Muscle layer of colon (tissue), 2 donors: ENCODE results near the gene FAM163B.

Experiments used
- H3K27ac ChIP-seq: one replicate; pipeline ENCODE4 v1.7.0; 2013; ENCODE audit warnings: low read depth, mild to moderate bottlenecking, low read length, moderate library complexity
- H3K27me3 ChIP-seq, 2 donors: one replicate each; pipeline ENCODE4 v1.7.0; 2013; ENCODE audit warnings: low read length in 2 of 2, mild to moderate bottlenecking in 2 of 2; ENCODE audit not compliant: insufficient read depth in 2 of 2, control insufficient read depth in 1 of 2
- H3K36me3 ChIP-seq: one replicate; pipeline ENCODE4 v1.7.0; 2013; ENCODE audit warnings: mild to moderate bottlenecking, low read length; ENCODE audit not compliant: insufficient read depth
- H3K4me1 ChIP-seq: one replicate; pipeline ENCODE4 v1.7.0; 2013; ENCODE audit warnings: mild to moderate bottlenecking, low read length; ENCODE audit not compliant: insufficient read depth
- H3K4me3 ChIP-seq, 2 donors: one replicate each; pipeline ENCODE4 v1.7.0; 2013; ENCODE audit warnings: low read length in 2 of 2, low read depth in 1 of 2, mild to moderate bottlenecking in 1 of 2, moderate library complexity in 1 of 2
- H3K9ac ChIP-seq: one replicate; pipeline ENCODE4 v1.7.0; 2013; ENCODE audit warnings: low read length
- H3K9me3 ChIP-seq: one replicate; pipeline ENCODE4 v1.7.0; 2013; ENCODE audit warnings: mild to moderate bottlenecking, low read length
- donor health status: abdominal sarcoma.
- donor health status: Adenocarcinoma of cecum.

The FAM163B gene

DNA sequence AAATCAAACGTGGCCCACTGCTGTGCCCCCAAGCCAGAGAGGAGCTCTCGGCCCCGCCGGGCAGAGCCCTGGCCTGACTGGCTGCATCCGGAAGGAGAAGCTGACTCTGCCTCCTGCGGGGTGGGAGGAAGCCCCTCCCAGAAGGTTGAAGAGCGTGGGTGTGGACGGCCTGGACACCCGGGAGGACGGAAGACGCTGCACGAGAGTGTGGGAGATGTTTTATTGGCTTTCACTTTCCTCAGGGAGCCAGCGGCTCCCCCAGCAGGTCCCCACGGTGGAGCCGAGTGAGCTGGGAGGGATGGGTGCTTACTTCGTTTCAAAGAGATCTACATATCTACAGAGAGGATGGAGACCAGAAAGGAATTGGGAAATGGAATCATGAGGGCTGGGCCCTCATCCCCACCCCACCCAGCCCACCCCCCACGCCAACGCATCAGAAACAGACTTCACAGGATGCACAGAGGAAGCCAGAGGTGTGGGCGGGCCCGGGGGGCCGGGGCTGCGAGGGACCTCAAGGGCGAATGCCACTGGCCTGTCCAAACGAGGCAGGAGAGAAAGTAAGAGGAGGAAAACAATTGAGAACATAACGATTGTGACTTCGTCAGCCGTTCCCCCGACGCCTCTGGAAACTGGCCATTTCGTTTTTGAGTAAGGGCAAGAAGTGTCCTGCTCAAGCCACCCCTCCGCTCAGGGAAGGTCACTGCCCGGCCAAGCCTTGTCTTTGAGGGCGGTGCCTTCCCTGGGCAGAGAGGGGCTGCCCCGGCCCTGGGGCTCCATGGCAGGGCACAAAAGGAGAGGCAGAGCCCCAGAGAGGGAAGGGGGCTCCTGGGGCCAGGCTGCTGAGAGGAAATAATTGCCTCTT, 32.1 kb downstream of the FAM163B start:
- no peak overlapping the region for H3K4me3 ChIP-seq
- no peak overlapping the region for H3K9ac ChIP-seq
- H3K36me3 ChIP-seq = no peaks in the 10 kb centered on the region
- peaks cover 40% of the 10 kb centered on the region for H3K4me1 ChIP-seq
- no peaks in the 10 kb centered on the region for H3K9me3 ChIP-seq
- H3K27me3 ChIP-seq = peaks cover 0 to 6% of the 10 kb centered on the region in 2 donors
- no peak overlapping the region for H3K27ac ChIP-seq

- no peak overlapping the region for H3K4me3 ChIP-seq
Observed at GRCh38 chr9:133576031-133576874, 32.9 kb downstream of the FAM163B start.

GRCh38 chr9:133575186-133576030, 33.8 kb downstream of the FAM163B start:
- peaks cover 0 to 6% of the 10 kb centered on the region in 2 donors for H3K27me3 ChIP-seq
- no peak overlapping the region for H3K27ac ChIP-seq
- H3K4me3 ChIP-seq = no peak overlapping the region
- H3K4me1 ChIP-seq = peaks cover 25% of the 10 kb centered on the region
- no peak overlapping the region for H3K9ac ChIP-seq
- H3K9me3 ChIP-seq = no peaks in the 10 kb centered on the region
- H3K36me3 ChIP-seq = no peaks in the 10 kb centered on the region

More at GRCh38 chr9:133576031-133576874, 32.9 kb downstream of the FAM163B start:
- H3K4me1 ChIP-seq = peaks cover 32% of the 10 kb centered on the region
- H3K36me3 ChIP-seq = no peaks in the 10 kb centered on the region
- no peak overlapping the region for H3K27ac ChIP-seq
- peaks cover 0 to 6% of the 10 kb centered on the region in 2 donors for H3K27me3 ChIP-seq
- H3K9ac ChIP-seq = no peak overlapping the region
- H3K9me3 ChIP-seq = no peaks in the 10 kb centered on the region

DNA sequence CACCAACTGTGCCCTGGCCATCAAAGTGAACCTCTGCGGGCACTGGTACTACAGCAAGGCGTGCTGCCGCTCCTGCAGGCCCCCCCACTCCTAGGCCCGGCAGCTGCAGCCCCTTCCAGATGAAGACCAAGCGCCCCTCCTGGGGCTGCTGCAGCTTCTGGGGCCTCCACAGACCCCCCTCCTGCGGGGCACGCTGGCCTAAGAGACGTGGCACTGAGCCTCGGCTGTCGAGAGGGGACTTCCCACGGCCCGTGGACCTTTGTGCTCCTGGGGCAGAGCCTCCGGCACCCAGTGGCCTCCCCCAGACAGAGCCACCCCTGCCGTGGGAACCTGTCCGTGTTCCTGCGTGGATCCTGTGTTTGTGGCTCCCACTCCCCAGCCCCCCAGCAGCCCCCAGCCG, 34.4 kb downstream of the FAM163B start:
- Histone ChIP-seq H3K4me3 (no peak overlapping the region), H3K36me3 (no peaks in the 10 kb centered on the region), H3K9ac (no peak overlapping the region), H3K27me3 (peaks cover 0 to 6% of the 10 kb centered on the region in 2 donors), H3K9me3 (no peaks in the 10 kb centered on the region), H3K27ac (no peak overlapping the region), H3K4me1 (peaks cover 25% of the 10 kb centered on the region)

DNA sequence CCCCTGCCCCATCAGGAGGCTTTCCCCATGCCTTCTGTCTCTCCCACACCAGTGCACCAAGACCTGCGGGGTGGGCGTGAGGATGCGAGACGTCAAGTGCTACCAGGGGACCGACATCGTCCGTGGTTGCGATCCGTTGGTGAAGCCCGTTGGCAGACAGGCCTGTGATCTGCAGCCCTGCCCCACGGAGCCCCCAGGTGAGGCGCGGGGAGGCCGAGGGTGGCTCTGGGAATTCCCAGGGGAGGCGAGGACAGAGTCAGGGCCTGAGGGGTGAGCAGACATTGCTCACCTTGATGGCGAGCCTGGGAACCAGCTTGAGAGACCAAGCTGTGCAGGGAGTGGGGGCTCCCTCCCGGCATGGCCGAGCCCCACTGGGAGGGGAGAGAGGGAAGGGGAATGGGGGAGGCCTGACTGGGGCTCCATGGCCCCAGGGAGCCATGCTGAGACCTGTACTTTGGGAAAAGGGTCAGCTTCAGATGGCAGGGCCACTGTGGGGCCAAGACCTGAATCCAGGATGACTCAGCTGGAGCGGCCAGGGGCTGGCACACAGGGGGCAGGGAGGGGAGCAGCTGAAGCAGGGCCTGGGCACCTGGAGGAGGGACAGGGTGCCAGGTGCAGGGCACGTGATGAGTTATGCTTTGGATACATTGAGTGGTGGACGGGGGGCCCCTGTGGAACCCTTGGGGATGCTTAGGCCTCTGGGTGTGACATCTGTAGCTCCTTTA, 35.2 kb downstream of the FAM163B start:
- H3K27me3 ChIP-seq = peaks cover 0 to 6% of the 10 kb centered on the region in 2 donors
- peaks cover 25% of the 10 kb centered on the region for H3K4me1 ChIP-seq
- H3K9ac ChIP-seq = no peak overlapping the region
- H3K36me3 ChIP-seq = no peaks in the 10 kb centered on the region
- no peak overlapping the region for H3K4me3 ChIP-seq
- no peak overlapping the region for H3K27ac ChIP-seq
- H3K9me3 ChIP-seq = no peaks in the 10 kb centered on the region

DNA sequence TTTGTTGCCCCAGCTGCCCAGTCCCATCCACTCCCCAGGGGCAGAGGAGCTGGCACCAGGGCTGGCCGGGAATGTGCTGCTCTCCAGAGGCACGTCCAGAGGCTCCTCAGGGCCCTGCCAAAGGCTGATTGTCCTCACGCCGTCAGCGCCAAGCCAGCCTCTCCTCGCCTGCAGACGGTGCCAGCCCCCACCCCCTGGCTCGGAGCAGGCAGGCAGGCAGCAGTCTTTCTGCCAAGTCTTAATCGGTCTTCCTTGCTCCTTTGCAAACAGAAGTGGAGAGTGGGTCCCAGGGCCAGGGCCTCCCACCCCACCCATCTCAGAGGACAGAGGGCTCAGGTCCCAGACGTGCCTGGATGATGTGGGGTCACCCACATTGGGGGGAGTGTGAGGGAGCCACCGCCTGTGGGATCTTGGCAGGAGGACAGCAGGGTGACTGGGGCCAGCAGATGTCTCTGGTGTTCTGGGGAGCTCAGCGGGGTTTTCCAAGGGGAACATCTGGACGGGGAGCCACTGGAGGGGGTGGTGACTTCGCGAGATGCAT, 36.3 kb downstream of the FAM163B start:
- H3K4me3 ChIP-seq = peak overlapping the region in 1 of 2 donors; percentile 38
- no peaks in the 10 kb centered on the region for H3K9me3 ChIP-seq
- peaks cover 25% of the 10 kb centered on the region for H3K4me1 ChIP-seq
- no peak overlapping the region for H3K9ac ChIP-seq
- H3K27ac ChIP-seq = peak overlapping the region; percentile 58
- no peaks in the 10 kb centered on the region for H3K27me3 ChIP-seq
- H3K36me3 ChIP-seq = no peaks in the 10 kb centered on the region

GRCh38 chr9:133571896-133572595, 37.1 kb downstream of the FAM163B start:
- Histone ChIP-seq H3K4me3 (peak overlapping the region in 1 of 2 donors; percentile 38), H3K36me3 (no peaks in the 10 kb centered on the region), H3K27ac (peak overlapping the region; percentile 58), H3K9me3 (no peaks in the 10 kb centered on the region), H3K4me1 (peaks cover 25% of the 10 kb centered on the region), H3K9ac (no peak overlapping the region), H3K27me3 (no peaks in the 10 kb centered on the region)

GRCh38 chr9:133571391-133571890, 37.7 kb downstream of the FAM163B start:
- Histone ChIP-seq H3K27me3 (no peaks in the 10 kb centered on the region), H3K27ac (no peak overlapping the region)

DNA sequence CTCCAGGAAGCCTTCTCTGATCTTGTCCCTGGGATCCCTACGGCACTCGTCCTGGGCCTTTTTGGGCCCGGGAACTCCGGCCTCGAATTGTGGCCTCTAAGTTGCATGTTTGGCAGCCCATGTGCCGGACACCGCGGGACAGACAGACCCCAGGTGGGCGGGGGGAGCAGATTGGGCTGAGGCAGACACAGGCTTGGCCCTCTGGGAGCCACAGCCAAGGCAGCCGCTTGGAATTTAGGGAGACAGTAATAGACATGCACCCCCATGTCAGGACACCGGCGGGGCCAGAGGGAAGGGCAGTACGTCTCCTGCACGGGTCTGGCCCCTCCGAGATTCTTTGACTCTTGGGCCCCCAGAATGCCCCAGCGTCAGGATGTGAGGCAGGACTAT, 38.5 kb downstream of the FAM163B start:
- H3K9ac ChIP-seq = no peak overlapping the region
- H3K36me3 ChIP-seq = no peaks in the 10 kb centered on the region
- H3K9me3 ChIP-seq = no peaks in the 10 kb centered on the region
- H3K27me3 ChIP-seq = no peaks in the 10 kb centered on the region
- no peak overlapping the region for H3K27ac ChIP-seq
- H3K4me1 ChIP-seq = peaks cover 27% of the 10 kb centered on the region
- no peak overlapping the region for H3K4me3 ChIP-seq

More at GRCh38 chr9:133571391-133571890, 37.7 kb downstream of the FAM163B start:
- Histone ChIP-seq H3K4me3 (no peak overlapping the region), H3K9ac (no peak overlapping the region), H3K9me3 (no peaks in the 10 kb centered on the region), H3K36me3 (no peaks in the 10 kb centered on the region), H3K4me1 (peaks cover 22% of the 10 kb centered on the region)
